ENCODE results near the gene RFTN1.

- TF ChIP-seq, protein P1, sequence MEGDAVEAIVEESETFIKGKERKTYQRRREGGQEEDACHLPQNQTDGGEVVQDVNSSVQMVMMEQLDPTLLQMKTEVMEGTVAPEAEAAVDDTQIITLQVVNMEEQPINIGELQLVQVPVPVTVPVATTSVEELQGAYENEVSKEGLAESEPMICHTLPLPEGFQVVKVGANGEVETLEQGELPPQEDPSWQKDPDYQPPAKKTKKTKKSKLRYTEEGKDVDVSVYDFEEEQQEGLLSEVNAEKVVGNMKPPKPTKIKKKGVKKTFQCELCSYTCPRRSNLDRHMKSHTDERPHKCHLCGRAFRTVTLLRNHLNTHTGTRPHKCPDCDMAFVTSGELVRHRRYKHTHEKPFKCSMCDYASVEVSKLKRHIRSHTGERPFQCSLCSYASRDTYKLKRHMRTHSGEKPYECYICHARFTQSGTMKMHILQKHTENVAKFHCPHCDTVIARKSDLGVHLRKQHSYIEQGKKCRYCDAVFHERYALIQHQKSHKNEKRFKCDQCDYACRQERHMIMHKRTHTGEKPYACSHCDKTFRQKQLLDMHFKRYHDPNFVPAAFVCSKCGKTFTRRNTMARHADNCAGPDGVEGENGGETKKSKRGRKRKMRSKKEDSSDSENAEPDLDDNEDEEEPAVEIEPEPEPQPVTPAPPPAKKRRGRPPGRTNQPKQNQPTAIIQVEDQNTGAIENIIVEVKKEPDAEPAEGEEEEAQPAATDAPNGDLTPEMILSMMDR (IDR thresholded peaks at IDR 0.05): no peak
- no peak for TF ChIP-seq POLR2A (IDR thresholded peaks at IDR 0.05)
These were observed 102.8 kb downstream of the RFTN1 start for GRCh38 chr3:16410659-16411058.

Measured in lower leg skin (tissue), 3 donors.